HL-60 (cell line): ENCODE results near the gene MST1.
"Not testable (repeated sequence)": the region's sequence is repeated elsewhere in the genome, so short reads cannot be mapped to it uniquely, and the experiment has no call there.

Experiments used
- CTCF ChIP-seq: IDR thresholded peaks from one replicate; pipeline ENCODE4 v1.5.1; 2011; ENCODE audit warnings: low read length, control low read depth, inconsistent platforms; ENCODE audit not compliant: insufficient read depth
- GABPA ChIP-seq: IDR thresholded peaks from 2 replicates; pipeline ENCODE4 v1.6.1; 2012; ENCODE audit warnings: low read depth
- POLR2AphosphoS5 ChIP-seq: IDR thresholded peaks from 2 replicates; pipeline ENCODE4 v1.6.1; 2012; ENCODE audit warnings: low read depth
- TF ChIP-seq, protein P1 (sequence below): IDR thresholded peaks from 2 replicates; pipeline ENCODE4 v1.6.1; 2012; ENCODE audit warnings: low read depth; ENCODE audit not compliant: insufficient replicate concordance

GRCh38 chr3:49690856-49691255 is 1.6 kb upstream of the MST1 start:
- TF ChIP-seq CTCF, GABPA, POLR2AphosphoS5: not testable (repeated sequence)
- TF ChIP-seq, protein P1, sequence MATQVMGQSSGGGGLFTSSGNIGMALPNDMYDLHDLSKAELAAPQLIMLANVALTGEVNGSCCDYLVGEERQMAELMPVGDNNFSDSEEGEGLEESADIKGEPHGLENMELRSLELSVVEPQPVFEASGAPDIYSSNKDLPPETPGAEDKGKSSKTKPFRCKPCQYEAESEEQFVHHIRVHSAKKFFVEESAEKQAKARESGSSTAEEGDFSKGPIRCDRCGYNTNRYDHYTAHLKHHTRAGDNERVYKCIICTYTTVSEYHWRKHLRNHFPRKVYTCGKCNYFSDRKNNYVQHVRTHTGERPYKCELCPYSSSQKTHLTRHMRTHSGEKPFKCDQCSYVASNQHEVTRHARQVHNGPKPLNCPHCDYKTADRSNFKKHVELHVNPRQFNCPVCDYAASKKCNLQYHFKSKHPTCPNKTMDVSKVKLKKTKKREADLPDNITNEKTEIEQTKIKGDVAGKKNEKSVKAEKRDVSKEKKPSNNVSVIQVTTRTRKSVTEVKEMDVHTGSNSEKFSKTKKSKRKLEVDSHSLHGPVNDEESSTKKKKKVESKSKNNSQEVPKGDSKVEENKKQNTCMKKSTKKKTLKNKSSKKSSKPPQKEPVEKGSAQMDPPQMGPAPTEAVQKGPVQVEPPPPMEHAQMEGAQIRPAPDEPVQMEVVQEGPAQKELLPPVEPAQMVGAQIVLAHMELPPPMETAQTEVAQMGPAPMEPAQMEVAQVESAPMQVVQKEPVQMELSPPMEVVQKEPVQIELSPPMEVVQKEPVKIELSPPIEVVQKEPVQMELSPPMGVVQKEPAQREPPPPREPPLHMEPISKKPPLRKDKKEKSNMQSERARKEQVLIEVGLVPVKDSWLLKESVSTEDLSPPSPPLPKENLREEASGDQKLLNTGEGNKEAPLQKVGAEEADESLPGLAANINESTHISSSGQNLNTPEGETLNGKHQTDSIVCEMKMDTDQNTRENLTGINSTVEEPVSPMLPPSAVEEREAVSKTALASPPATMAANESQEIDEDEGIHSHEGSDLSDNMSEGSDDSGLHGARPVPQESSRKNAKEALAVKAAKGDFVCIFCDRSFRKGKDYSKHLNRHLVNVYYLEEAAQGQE: not testable (repeated sequence)
